HepG2 (cell line): ENCODE measurements around the gene NOTUM. TPM values are rescaled to one million over a fixed set of nuclear protein-coding genes. Genes with fewer than 3 reads are reported as not detected.

Experiments
- ATAC-seq: fragments of 200-7000 bp; cut with Tn5 transposase; 3 replicates; pipeline ENCODE4 v1.9.1; 2020; ENCODE audit warnings: mild to moderate bottlenecking, moderate library complexity
- BruUV-seq: library from RNA; stranded (reverse); fragments of 400-500 nt; replicated peaks from 2 replicates; lab custom pipeline; 2021; lab: Mats Ljungman, UMichigan
- CTCF ChIA-PET: fragments of 300-600 bp; formaldehyde crosslinking; extraction: SDS; loops from one replicate; lab custom pipeline; 2021; ENCODE audit warnings: low total read pairs, inconsistent platforms, low intra/inter-chr PET ratio; lab: Yijun Ruan, JAX
- POLR2A ChIA-PET: fragments of 350-600 bp; sonication (Branson Sonifier 250); formaldehyde crosslinking; loops from one replicate; lab custom pipeline; 2020; ENCODE audit warnings: antibody characterized with exemption, inconsistent platforms; lab: Yijun Ruan, JAX
- DNase-seq: peaks from one replicate; pipeline ENCODE4 v3.0.0-alpha.2; 2015; ENCODE audit warnings: low spot score
- FAIRE-seq: peaks from 3 replicates; lab custom pipeline; 2011; peaks lifted over from hg19 to GRCh38; lab: Jason Lieb, UNC
- H2AFZ ChIP-seq: one replicate; pipeline ENCODE4 v1.6.1; 2011; ENCODE audit warnings: low read length, inconsistent platforms
- H3K27ac ChIP-seq: fragments of 300-600 bp; 3 replicates; pipeline ENCODE4 v1.8.0; 2011; ENCODE audit warnings: mixed run types, mild to moderate bottlenecking, mixed read lengths, low read length, inconsistent platforms; ENCODE audit not compliant: insufficient read depth; ENCODE audit errors: extremely low read length
- H3K27me3 ChIP-seq, 2 experiments: fragments of 200-600 bp in 1 of 2; 2 replicates in 1 of 2; 3 replicates in 1 of 2; pipeline versions ENCODE4 v1.6.0 to v1.8.0; 2011; ENCODE audit warnings: low read length in 2 of 2, mild to moderate bottlenecking in 2 of 2, moderate library complexity in 2 of 2, inconsistent platforms in 1 of 2; ENCODE audit not compliant: insufficient read depth in 2 of 2, control insufficient read depth in 1 of 2
- H3K36me3 ChIP-seq, 2 experiments: fragments of 200-600 bp in 1 of 2; replicated peaks in 1 of 2; 2 replicates in 1 of 2; 3 replicates in 1 of 2; pipeline versions ENCODE4 v1.5.1 to v1.8.0; 2011; ENCODE audit warnings: low read length in 2 of 2, inconsistent platforms in 1 of 2; ENCODE audit not compliant: insufficient read depth in 2 of 2, control insufficient read depth in 1 of 2
- H3K4me1 ChIP-seq: 2 replicates; pipeline ENCODE4 v1.5.1; 2012; ENCODE audit warnings: low read length, inconsistent platforms; ENCODE audit not compliant: insufficient read depth
- H3K4me2 ChIP-seq: 2 replicates; pipeline ENCODE4 v1.6.0; 2011; ENCODE audit warnings: low read depth, low read length, inconsistent platforms
- H3K4me3 ChIP-seq, 3 experiments: fragments of 200-600 bp in 1 of 3; sonication (generic), shearing (Covaris generic) in 1 of 3; replicated peaks in 1 of 3; 2 replicates each; pipeline ENCODE4 v1.5.1; 2011 to 2016; ENCODE audit warnings: low read length in 3 of 3, inconsistent platforms in 2 of 3, low read depth in 2 of 3, mild to moderate bottlenecking in 2 of 3, control low read depth in 1 of 3, mixed read lengths in 1 of 3; ENCODE audit not compliant: insufficient read depth in 1 of 3
- H3K79me2 ChIP-seq: one replicate; pipeline ENCODE4 v1.6.1; 2011; ENCODE audit warnings: low read length, inconsistent platforms; ENCODE audit not compliant: insufficient read depth
- H3K9ac ChIP-seq: 2 replicates; pipeline ENCODE4 v1.6.0; 2011; ENCODE audit warnings: mild to moderate bottlenecking, low read depth, low read length, inconsistent platforms; ENCODE audit not compliant: insufficient read depth
- H3K9me3 ChIP-seq: 2 replicates; pipeline ENCODE4 v1.5.1; 2012; ENCODE audit warnings: mild to moderate bottlenecking, low read length
- H4K20me1 ChIP-seq: 2 replicates; pipeline ENCODE4 v1.6.0; 2011; ENCODE audit warnings: inconsistent platforms, mild to moderate bottlenecking, low read length, moderate library complexity; ENCODE audit not compliant: insufficient read depth
- ATF3 ChIP-seq: sonication (generic); formaldehyde crosslinking; IDR thresholded peaks from 2 replicates; pipeline ENCODE4 v1.4.0; 2020; ENCODE audit warnings: missing genetic modification reagents
- CC2D1A ChIP-seq: sonication (generic); formaldehyde crosslinking; IDR thresholded peaks from 2 replicates; pipeline ENCODE4 v1.8.1; 2023; ENCODE audit warnings: mild to moderate bottlenecking, missing genetic modification reagents
- DMTF1 ChIP-seq: sonication (generic); formaldehyde crosslinking; IDR thresholded peaks from 2 replicates; pipeline ENCODE4 v1.4.0; 2020; ENCODE audit warnings: mild to moderate bottlenecking, missing genetic modification reagents
- GATAD2A ChIP-seq: IDR thresholded peaks from 2 replicates; pipeline ENCODE4 v1.6.1; 2016
- NFIB ChIP-seq: sonication (generic); formaldehyde crosslinking; IDR thresholded peaks from 2 replicates; pipeline ENCODE4 v1.9.0; 2021; ENCODE audit warnings: missing genetic modification reagents, mild to moderate bottlenecking, borderline replicate concordance
- NR2F2 ChIP-seq: IDR thresholded peaks from 2 replicates; pipeline ENCODE4 v1.6.1; 2012; ENCODE audit warnings: low read depth, inconsistent platforms, borderline replicate concordance
- PBX2 ChIP-seq: IDR thresholded peaks from 2 replicates; pipeline ENCODE4 v1.6.1; 2016; ENCODE audit warnings: control low read depth
- PHF8 ChIP-seq: sonication (generic); formaldehyde crosslinking; IDR thresholded peaks from 2 replicates; pipeline ENCODE4 v1.5.0; 2020; ENCODE audit warnings: missing genetic modification reagents
- POLR2AphosphoS2 ChIP-seq: IDR thresholded peaks from 2 replicates; pipeline ENCODE4 v1.6.1; 2011; ENCODE audit warnings: low read depth, low read length, improper control_type of control experiment
- TAF15 ChIP-seq: fragments of 200-400 bp; formaldehyde crosslinking; IDR thresholded peaks from one replicate; pipeline ENCODE4 v1.6.1; 2018; ENCODE audit warnings: mild to moderate bottlenecking, low read depth, low read length; ENCODE audit not compliant: poor library complexity, severe bottlenecking
- TCF12 ChIP-seq, 2 experiments: fragments of 450-650 bp in 1 of 2; sonication (generic) in 1 of 2; formaldehyde crosslinking in 1 of 2; IDR thresholded peaks; 2 replicates each; pipeline versions ENCODE4 v1.6.1 to v1.8.0; 2017 to 2022; ENCODE audit warnings: antibody characterized with exemption in 1 of 2, mild to moderate bottlenecking in 1 of 2, missing genetic modification reagents in 1 of 2, moderate library complexity in 1 of 2
- TEF ChIP-seq: sonication (generic); formaldehyde crosslinking; IDR thresholded peaks from 2 replicates; pipeline ENCODE4 v1.5.0; 2020; ENCODE audit warnings: missing genetic modification reagents
- ZFYVE20 ChIP-seq: sonication (generic); formaldehyde crosslinking; IDR thresholded peaks from 2 replicates; pipeline ENCODE4 v1.8.0; 2023; ENCODE audit warnings: low read depth, mild to moderate bottlenecking, moderate library complexity, missing genetic modification reagents, borderline replicate concordance
- ZKSCAN8 ChIP-seq: IDR thresholded peaks from 2 replicates; pipeline ENCODE4 v1.6.1; 2016; ENCODE audit warnings: borderline replicate concordance, missing genetic modification reagents, missing compliant biosample characterization
- ZNF124 ChIP-seq: sonication (generic); formaldehyde crosslinking; IDR thresholded peaks from 2 replicates; pipeline ENCODE4 v1.4.0; 2020; ENCODE audit warnings: missing genetic modification reagents
- ZNF441 ChIP-seq: sonication (generic); formaldehyde crosslinking; IDR thresholded peaks from 2 replicates; pipeline ENCODE4 v1.7.0; 2021; ENCODE audit warnings: missing genetic modification reagents, borderline replicate concordance
- ZNF672 ChIP-seq: sonication (generic); formaldehyde crosslinking; IDR thresholded peaks from 2 replicates; pipeline ENCODE4 v1.8.1; 2022; ENCODE audit warnings: missing genetic modification reagents
- ZNF777 ChIP-seq: sonication (generic); formaldehyde crosslinking; IDR thresholded peaks from 2 replicates; pipeline ENCODE4 v1.4.0; 2020; ENCODE audit warnings: missing genetic modification reagents
- ZNF83 ChIP-seq: sonication (generic); formaldehyde crosslinking; IDR thresholded peaks from 2 replicates; pipeline ENCODE4 v1.4.0; 2020; ENCODE audit warnings: missing genetic modification reagents, mild to moderate bottlenecking, borderline replicate concordance
- WGBS: methylation state at CpG from one replicate; pipeline ENCODE4 v1.1.6; 2017; ENCODE audit warnings: low lambda C conversion rate; 5-methylcytosine and 5-hydroxymethylcytosine counted together
- in situ Hi-C: cut with HindIII; loops from 2 replicates; pipeline ENCODE4 v1.10.0; 2017; ENCODE audit warnings: low pct_unique_long_range_greater_than_20kb; ENCODE audit not compliant: extremely low pct_ligation_motif_present
- intact Hi-C: fragments of 100-400 bp; cut with micrococcal nuclease; formaldehyde crosslinking; loops from one replicate; pipeline ENCODE4 v1.10.0; 2022; ENCODE audit not compliant: unreplicated experiment
- polyA plus RNA-seq, 8 experiments: library from polyadenylated mRNA; depleted of rRNA in 3 of 8; stranded (reverse) in 7 of 8; unstranded in 1 of 8; fragments of >200 nt; fragmentation: Illumina TruSeq in 4 of 8; extraction: Trizol in 4 of 8; gene quantifications; 2 replicates each; pipeline versions ENCODE4 v1.2.1 to v1.2.3, GENCODE V29; 2011 to 2016; ENCODE audit warnings: low read depth in 4 of 8, missing spikeins in 1 of 8, mixed read lengths in 1 of 8; ENCODE audit not compliant: insufficient read depth in 1 of 8
- total RNA-seq, 5 experiments: library from RNA; depleted of rRNA; stranded (reverse); fragments of >200 nt; fragmentation: Illumina TruSeq; extraction: Trizol; gene quantifications; 2 replicates each; pipeline ENCODE4 v1.2.3, GENCODE V29; 2016; ENCODE audit warnings: low read depth in 1 of 5

NOTUM gene
- total and polyA plus RNA-seq, 2 of the 13 experiments (the other 11 are each of a cell fraction or from before 2014, with no cell fraction given) = 150 to 160 TPM

- Histone ChIP-seq H3K9me3 (no peaks in the 10 kb centered on the region), H3K9ac (peak overlapping the region; percentile 89), H3K4me2 (peak overlapping the region; percentile 89), H4K20me1 (no peaks in the 10 kb centered on the region), H3K4me3 (peak overlapping the region; percentile 29 to 69 (median 44); a peak in 5 of 6 replicates), H2AFZ (no peak overlapping the region), H3K27ac (peak overlapping the region; percentile 97), H3K4me1 (peaks cover 63% of the 10 kb centered on the region), H3K27me3 (no peaks in the 10 kb centered on the region), H3K79me2 (peaks cover 41% of the 10 kb centered on the region), H3K36me3 (peaks cover 8 to 22% of the 10 kb centered on the region in 2 experiments; a peak in 4 of 5 replicates)
- no peak for DNase-seq
- CTCF ChIA-PET = interaction anchor here (1.4 to 2.7 kb wide), 4 partner anchors 9 to 31 kb away, joined by 3 to 33 read pairs (median 4); partner anchors contain the start of gene NOTUM
- POLR2A ChIA-PET = interaction anchor here (0.6 to 16.1 kb wide), 24 partner anchors 9 to 286 kb away, joined by 3 to 470 read pairs (median 8); partner anchors contain the start of genes ALYREF, ANAPC11, ASPSCR1 and CENPX
- intact Hi-C loops (loop anchor here (1.0 kb wide), 2 partner anchors 30 to 46 kb away; partner anchors contain the start of gene DCXR), in situ Hi-C loops (no loop called here)
- ATAC-seq = no peak
- no TSS peak for BruUV-seq
- FAIRE-seq = no peak
- WGBS = 65% methylated on average over 25 of the region's 25 CpGs
- no peak for TF ChIP-seq ATF3 (CRISPR knock-in tag)
- no peak for TF ChIP-seq ZNF777 (CRISPR knock-in tag)
- TF ChIP-seq PHF8 (CRISPR knock-in tag) = no peak
- no peak for TF ChIP-seq NR2F2
- TF ChIP-seq TCF12 (IDR thresholded peaks at IDR 0.05) = no peak
- TF ChIP-seq TCF12 (CRISPR knock-in tag; IDR thresholded peaks at IDR 0.05) = no peak
- no peak for TF ChIP-seq ZKSCAN8 (CRISPR knock-in tag)
- no peak for TF ChIP-seq NFIB (CRISPR knock-in tag)
- no peak for TF ChIP-seq GATAD2A
- no peak for TF ChIP-seq ZNF124 (CRISPR knock-in tag)
- TF ChIP-seq TEF (CRISPR knock-in tag) = no peak
- TF ChIP-seq TAF15 = peak; percentile 29
- no peak for TF ChIP-seq POLR2AphosphoS2
- peak; percentile 78; the same call in 1 of the 2 replicates for TF ChIP-seq ZNF83 (CRISPR knock-in tag)
- no peak for TF ChIP-seq ZNF672 (CRISPR knock-in tag)
- TF ChIP-seq ZFYVE20 = peak; percentile 88; the same call in 1 of the 2 replicates
- TF ChIP-seq DMTF1 (CRISPR knock-in tag) = no peak
- no peak for TF ChIP-seq PBX2 (CRISPR knock-in tag)
- TF ChIP-seq ZNF441 (CRISPR knock-in tag) = no peak
- TF ChIP-seq CC2D1A (CRISPR knock-in tag) = 0 out of 2 replicates have a peak, but pooled peaks have one; percentile 88
Observed at GRCh38 chr17:81990836-81991683, 30.1 kb upstream of the NOTUM start.
